Femur (tissue), 1 donor: ENCODE results near the gene CEL.

Source experiments
- DNase-seq: peaks from one replicate; pipeline ENCODE4 v3.0.0-alpha.2; 2017

CEL gene

GRCh38 chr9:133119103-133119845 lies 57.5 kb downstream of the CEL start:
- DNase-seq = peak; percentile 82

- DNase-seq = no peak
These were observed 58.2 kb downstream of the CEL start for GRCh38 chr9:133119846-133120500.

GRCh38 chr9:133120501-133121197 lies 58.9 kb downstream of the CEL start:
- DNase-seq = no peak
